ENCODE results near the gene MOCS1. TPM values are rescaled to one million over a fixed set of nuclear protein-coding genes. Genes with fewer than 3 reads are reported as not detected.

Gene MOCS1
- total RNA-seq, 5 donors from 2014 or later (not counting 1 experiment from before 2014, with no cell fraction given): 1.1 to 2.1 (median 1.2) TPM

DNA sequence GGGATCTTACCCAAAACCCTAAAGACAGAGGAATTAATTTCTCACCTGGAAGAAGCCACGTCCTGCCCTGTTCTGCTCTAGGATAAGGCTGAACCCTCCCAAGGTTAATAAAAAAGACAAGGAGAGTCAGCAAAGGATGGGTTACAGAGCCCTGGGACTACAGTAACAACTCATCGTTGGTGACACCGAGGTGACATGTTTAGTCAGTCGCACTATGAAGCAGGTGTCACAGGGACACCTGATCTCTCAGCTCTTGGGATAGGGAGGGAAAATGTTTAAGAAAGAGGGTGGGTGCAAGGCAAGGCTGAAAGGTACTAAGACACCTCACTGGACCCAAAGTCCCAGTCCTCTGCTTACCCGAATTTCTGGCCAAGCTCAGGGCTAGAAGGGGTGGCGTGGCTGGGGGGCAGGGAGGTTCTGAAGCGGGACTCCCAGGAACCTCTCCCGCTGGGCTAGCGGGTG is 562 bp downstream of the MOCS1 start:
- Mint-ChIP-seq H3K4me1 (peaks cover 4 to 20% (median 11%) of the 10 kb centered on the region in 3 donors), H3K27me3 (peaks cover 4 to 25% of the 10 kb centered on the region in 2 donors), H3K36me3 (no peaks in the 10 kb centered on the region), H3K4me3 (peak overlapping the region; percentile 71 to 82 (median 74)), H3K9me3 (no peaks in the 10 kb centered on the region), H3K27ac (peak overlapping the region in 1 of 2 donors; percentile 79)
- peaks cover 5 to 12% of the 10 kb centered on the region in 2 experiments for H3K27me3 ChIP-seq (replicated peaks in 1 of 2; ENCODE audit: control insufficient read depth in 2 of 2, extremely low read depth in 1 of 2, insufficient read depth in 2 of 2, low read length in 1 of 2)
- H3K27ac ChIP-seq (ENCODE audit: low read length): no peak overlapping the region
- CTCF ChIA-PET: no interaction called here
- ATAC-seq (replicated peaks in 1 of 4) (peak in 3 of 4 experiments; percentile 18 to 47 (median 24)), DNase-seq (no peak)
- WGBS (ENCODE audit: insufficient coverage): 48% methylated on average over 8 of the region's 9 CpGs
- peaks cover 0 to 4% of the 10 kb centered on the region in 2 experiments for H3K4me1 ChIP-seq (ENCODE audit: control insufficient read depth in 1 of 2, extremely low read depth in 1 of 2, insufficient read depth in 2 of 2, low read length in 2 of 2)
- H3K36me3 ChIP-seq (ENCODE audit: control insufficient read depth in 2 of 2, extremely low read depth in 1 of 2, insufficient read depth in 1 of 2, low read length in 1 of 2): no peaks in the 10 kb centered on the region
- H3K4me3 ChIP-seq (ENCODE audit: control insufficient read depth in 1 of 2, extremely low read depth in 1 of 2, low read length in 1 of 2): peak overlapping the region; percentile 43 to 55
- no peaks in the 10 kb centered on the region for H3K9me3 ChIP-seq
- POLR2A ChIA-PET: interaction anchor here in 1 of 2 donors (0.6 kb wide), 1 partner anchor 13 kb away, joined by 7 read pairs; no protein-coding TSS in a partner anchor

DNA sequence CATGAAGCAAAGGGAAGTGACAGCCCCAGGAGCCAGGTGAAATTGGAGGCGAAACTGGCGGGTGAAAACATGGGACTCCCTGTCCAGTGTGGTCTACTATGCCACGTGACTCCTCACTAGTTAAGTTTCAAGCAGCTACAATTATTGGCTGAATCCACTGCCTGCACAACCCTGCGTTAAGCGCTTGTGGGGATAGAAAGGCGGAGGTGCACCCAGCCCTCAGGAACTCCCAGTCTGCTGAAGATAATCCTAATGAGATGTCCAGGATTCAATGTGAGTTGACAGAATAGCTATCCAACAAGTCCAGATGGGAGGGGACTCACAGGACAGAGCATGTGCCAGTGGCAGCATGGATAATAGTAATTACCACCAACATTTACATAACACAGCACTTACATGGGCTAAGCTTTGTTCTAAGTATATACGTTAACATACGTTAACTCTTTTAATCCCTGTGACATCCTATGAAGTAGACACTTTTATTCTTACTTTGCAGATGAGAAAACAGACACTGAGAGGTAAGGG is 1.8 kb downstream of the MOCS1 start:
- no peaks in the 10 kb centered on the region for H3K9me3 Mint-ChIP-seq
- Histone ChIP-seq H3K9me3 (no peaks in the 10 kb centered on the region), H3K27ac (ENCODE audit: low read length) (no peak overlapping the region), H3K27me3 (replicated peaks in 1 of 2; ENCODE audit: control insufficient read depth in 2 of 2, extremely low read depth in 1 of 2, insufficient read depth in 2 of 2, low read length in 1 of 2) (peaks cover 5 to 12% of the 10 kb centered on the region in 2 experiments), H3K4me1 (ENCODE audit: control insufficient read depth in 1 of 2, extremely low read depth in 1 of 2, insufficient read depth in 2 of 2, low read length in 2 of 2) (peaks cover 0 to 4% of the 10 kb centered on the region in 2 experiments), H3K4me3 (ENCODE audit: control insufficient read depth in 1 of 2, extremely low read depth in 1 of 2, low read length in 1 of 2) (no peak overlapping the region), H3K36me3 (ENCODE audit: control insufficient read depth in 2 of 2, extremely low read depth in 1 of 2, insufficient read depth in 1 of 2, low read length in 1 of 2) (no peaks in the 10 kb centered on the region)
- POLR2A ChIA-PET: no interaction called here
- peaks cover 4 to 20% (median 11%) of the 10 kb centered on the region in 3 donors for H3K4me1 Mint-ChIP-seq
- H3K36me3 Mint-ChIP-seq: no peaks in the 10 kb centered on the region
- H3K4me3 Mint-ChIP-seq: peak overlapping the region in 1 of 3 donors; percentile 82
- DNase-seq (no peak), ATAC-seq (replicated peaks in 1 of 4) (no peak)
- H3K27me3 Mint-ChIP-seq: peaks cover 4 to 25% of the 10 kb centered on the region in 2 donors
- H3K27ac Mint-ChIP-seq: no peak overlapping the region
- CTCF ChIA-PET: no interaction called here
- 75% methylated on average over 3 of the region's 8 CpGs for WGBS (ENCODE audit: insufficient coverage)

- no peaks in the 10 kb centered on the region for H3K36me3 ChIP-seq (ENCODE audit: control insufficient read depth in 2 of 2, extremely low read depth in 1 of 2, insufficient read depth in 1 of 2, low read length in 1 of 2)
- ChIA-PET CTCF (no interaction called here), POLR2A (no interaction called here)
- no peak for ATAC-seq (replicated peaks in 1 of 4)
- no peak overlapping the region for H3K27ac ChIP-seq (ENCODE audit: low read length)
- H3K4me3 ChIP-seq (ENCODE audit: control insufficient read depth in 1 of 2, extremely low read depth in 1 of 2, low read length in 1 of 2): no peak overlapping the region
- Mint-ChIP-seq H3K9me3 (no peaks in the 10 kb centered on the region), H3K36me3 (no peaks in the 10 kb centered on the region), H3K4me3 (no peak overlapping the region), H3K27ac (no peak overlapping the region), H3K4me1 (peaks cover 4 to 21% (median 11%) of the 10 kb centered on the region in 3 donors), H3K27me3 (peaks cover 4 to 25% of the 10 kb centered on the region in 2 donors)
- DNase-seq: no peak
- H3K27me3 ChIP-seq (replicated peaks in 1 of 2; ENCODE audit: control insufficient read depth in 2 of 2, extremely low read depth in 1 of 2, insufficient read depth in 2 of 2, low read length in 1 of 2): peaks cover 5 to 12% of the 10 kb centered on the region in 2 experiments
- H3K9me3 ChIP-seq: no peaks in the 10 kb centered on the region
- WGBS (ENCODE audit: insufficient coverage): no CpG with 5 or more reads among the region's 1 CpG
- H3K4me1 ChIP-seq (ENCODE audit: control insufficient read depth in 1 of 2, extremely low read depth in 1 of 2, insufficient read depth in 2 of 2, low read length in 2 of 2): peaks cover 0 to 4% of the 10 kb centered on the region in 2 experiments
Measured at GRCh38 chr6:39931607-39932006, 2.7 kb downstream of the MOCS1 start.

- peaks cover 4 to 23% of the 10 kb centered on the region in 2 donors for H3K27me3 Mint-ChIP-seq
- WGBS (ENCODE audit: insufficient coverage): 100% methylated on average over 1 of the region's 4 CpGs
- no peak overlapping the region for H3K27ac Mint-ChIP-seq
- no peak overlapping the region for H3K27ac ChIP-seq (ENCODE audit: low read length)
- no peak overlapping the region for H3K4me3 ChIP-seq (ENCODE audit: control insufficient read depth in 1 of 2, extremely low read depth in 1 of 2, low read length in 1 of 2)
- no peak overlapping the region for H3K4me3 Mint-ChIP-seq
- peaks cover 0 to 4% of the 10 kb centered on the region in 2 experiments for H3K4me1 ChIP-seq (ENCODE audit: control insufficient read depth in 1 of 2, extremely low read depth in 1 of 2, insufficient read depth in 2 of 2, low read length in 2 of 2)
- no peak for DNase-seq
- H3K27me3 ChIP-seq (replicated peaks in 1 of 2; ENCODE audit: control insufficient read depth in 2 of 2, extremely low read depth in 1 of 2, insufficient read depth in 2 of 2, low read length in 1 of 2): peaks cover 0 to 12% of the 10 kb centered on the region in 2 experiments
- ChIA-PET POLR2A (no interaction called here), CTCF (no interaction called here)
- peaks cover 0 to 4% (median 0%) of the 10 kb centered on the region in 3 donors for H3K9me3 Mint-ChIP-seq
- ATAC-seq (replicated peaks in 1 of 4): no peak
- H3K36me3 Mint-ChIP-seq: no peaks in the 10 kb centered on the region
- no peaks in the 10 kb centered on the region for H3K36me3 ChIP-seq (ENCODE audit: control insufficient read depth in 2 of 2, extremely low read depth in 1 of 2, insufficient read depth in 1 of 2, low read length in 1 of 2)
- no peaks in the 10 kb centered on the region for H3K9me3 ChIP-seq
- H3K4me1 Mint-ChIP-seq: peaks cover 8 to 28% (median 15%) of the 10 kb centered on the region in 3 donors
Measured at GRCh38 chr6:39930540-39930939, 3.7 kb downstream of the MOCS1 start.

- ATAC-seq (replicated peaks in 1 of 4) (no peak), DNase-seq (no peak)
- Histone ChIP-seq H3K4me3 (ENCODE audit: control insufficient read depth in 1 of 2, extremely low read depth in 1 of 2, low read length in 1 of 2) (no peak overlapping the region), H3K36me3 (ENCODE audit: control insufficient read depth in 2 of 2, extremely low read depth in 1 of 2, insufficient read depth in 1 of 2, low read length in 1 of 2) (no peaks in the 10 kb centered on the region), H3K27me3 (replicated peaks in 1 of 2; ENCODE audit: control insufficient read depth in 2 of 2, extremely low read depth in 1 of 2, insufficient read depth in 2 of 2, low read length in 1 of 2) (peaks cover 0 to 12% of the 10 kb centered on the region in 2 experiments), H3K27ac (ENCODE audit: low read length) (no peak overlapping the region), H3K4me1 (ENCODE audit: control insufficient read depth in 1 of 2, extremely low read depth in 1 of 2, insufficient read depth in 2 of 2, low read length in 2 of 2) (peaks cover 0 to 2% of the 10 kb centered on the region in 2 experiments), H3K9me3 (no peaks in the 10 kb centered on the region)
- Mint-ChIP-seq H3K4me1 (peaks cover 7 to 28% (median 15%) of the 10 kb centered on the region in 3 donors), H3K9me3 (peaks cover 0 to 4% (median 0%) of the 10 kb centered on the region in 3 donors), H3K4me3 (no peak overlapping the region), H3K27ac (no peak overlapping the region), H3K27me3 (peaks cover 4 to 19% of the 10 kb centered on the region in 2 donors), H3K36me3 (no peaks in the 10 kb centered on the region)
- WGBS (ENCODE audit: insufficient coverage): 85% methylated on average over 9 of the region's 11 CpGs
- CTCF ChIA-PET: no interaction called here
- POLR2A ChIA-PET: no interaction called here
Measured at GRCh38 chr6:39929733-39930461, 4.4 kb downstream of the MOCS1 start.

DNA sequence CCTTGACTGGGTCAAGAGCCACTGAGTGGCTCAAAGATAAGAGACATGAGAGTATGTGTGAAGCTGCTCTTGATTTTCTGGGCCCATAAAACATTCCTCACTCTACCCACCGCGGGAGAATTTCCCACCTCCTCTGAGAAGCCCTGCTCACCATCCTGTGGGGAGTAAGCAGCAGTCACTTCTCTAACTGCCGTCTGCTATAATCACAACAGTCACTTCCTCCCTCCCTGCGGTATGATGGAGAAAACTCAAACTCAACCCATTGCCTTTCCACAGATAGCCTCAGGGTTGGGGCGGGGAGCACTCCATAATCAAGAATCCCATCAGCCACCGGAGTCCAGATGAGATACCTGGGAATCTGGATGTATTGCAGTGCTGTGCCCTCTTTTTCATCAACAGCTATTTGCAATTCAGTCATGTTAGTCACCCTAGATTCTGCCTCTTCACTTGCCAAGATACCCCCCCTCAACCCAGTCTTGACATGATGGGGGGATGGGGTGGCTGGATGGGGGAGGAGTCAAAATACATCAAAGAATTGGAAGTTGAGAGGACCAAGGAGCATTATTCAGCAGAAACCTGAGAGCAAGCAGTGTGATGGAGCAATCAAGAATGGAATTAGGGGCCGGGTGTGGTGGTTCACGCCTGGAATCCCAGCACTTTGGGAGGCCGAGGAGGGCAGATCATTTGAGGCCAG is 5.1 kb downstream of the MOCS1 start:
- no peak overlapping the region for H3K27ac ChIP-seq (ENCODE audit: low read length)
- H3K27me3 Mint-ChIP-seq: peaks cover 4 to 19% of the 10 kb centered on the region in 2 donors
- H3K9me3 ChIP-seq: no peaks in the 10 kb centered on the region
- 42% methylated on average over 6 of the region's 9 CpGs for WGBS (ENCODE audit: insufficient coverage)
- POLR2A ChIA-PET: no interaction called here
- no peak overlapping the region for H3K4me3 ChIP-seq (ENCODE audit: control insufficient read depth in 1 of 2, extremely low read depth in 1 of 2, low read length in 1 of 2)
- no peaks in the 10 kb centered on the region for H3K36me3 ChIP-seq (ENCODE audit: control insufficient read depth in 2 of 2, extremely low read depth in 1 of 2, insufficient read depth in 1 of 2, low read length in 1 of 2)
- no peak overlapping the region for H3K27ac Mint-ChIP-seq
- no peaks in the 10 kb centered on the region for H3K4me1 ChIP-seq (ENCODE audit: control insufficient read depth in 1 of 2, extremely low read depth in 1 of 2, insufficient read depth in 2 of 2, low read length in 2 of 2)
- CTCF ChIA-PET: no interaction called here
- no peak overlapping the region for H3K4me3 Mint-ChIP-seq
- DNase-seq (no peak), ATAC-seq (replicated peaks in 1 of 4) (no peak)
- H3K9me3 Mint-ChIP-seq: peaks cover 0 to 4% (median 0%) of the 10 kb centered on the region in 3 donors
- no peaks in the 10 kb centered on the region for H3K36me3 Mint-ChIP-seq
- H3K27me3 ChIP-seq (replicated peaks in 1 of 2; ENCODE audit: control insufficient read depth in 2 of 2, extremely low read depth in 1 of 2, insufficient read depth in 2 of 2, low read length in 1 of 2): peaks cover 0 to 8% of the 10 kb centered on the region in 2 experiments
- H3K4me1 Mint-ChIP-seq: peaks cover 7 to 28% (median 13%) of the 10 kb centered on the region in 3 donors
